Stimulated activated naive CD8-positive, alpha-beta T cell treated with anti-CD3 and anti-CD28 coated beads, Interleukin-15, amount 100 ng/mL, for 72 hours (primary cell): ENCODE results near the gene PHLDB1.
"Not testable (repeated sequence)": the region's sequence is repeated elsewhere in the genome, so short reads cannot be mapped to it uniquely, and the experiment has no call there.

Experiments used
- ATAC-seq: fragments of 150-1000 bp; cut with Tn5 transposase; 2 replicates; pipeline ENCODE4 v1.10.0; 2021; ENCODE audit warnings: mild to moderate bottlenecking, moderate library complexity
- DNase-seq, 2 donors: peaks; one replicate each; pipeline ENCODE4 v3.0.0; 2021 to 2022
- H3K27ac Mint-ChIP-seq, 2 donors: one replicate each; pipeline ENCODE4 v1.8.0; 2022; ENCODE audit warnings: mild to moderate bottlenecking in 2 of 2, mixed read lengths in 2 of 2, moderate library complexity in 2 of 2
- H3K27me3 Mint-ChIP-seq: one replicate; pipeline ENCODE4 v1.8.0; 2022; ENCODE audit warnings: mixed read lengths
- H3K4me1 Mint-ChIP-seq: one replicate; pipeline ENCODE4 v1.8.0; 2022; ENCODE audit warnings: mild to moderate bottlenecking, mixed read lengths
- H3K4me3 Mint-ChIP-seq, 2 donors: one replicate each; pipeline ENCODE4 v1.8.0; 2022; ENCODE audit warnings: mild to moderate bottlenecking in 2 of 2, mixed read lengths in 2 of 2, moderate library complexity in 1 of 2
- H3K9me3 Mint-ChIP-seq, 2 donors: one replicate each; pipeline ENCODE4 v1.8.0; 2022; ENCODE audit warnings: mixed read lengths in 2 of 2

PHLDB1 gene

GRCh38 chr11:118596224-118597146 is 10.9 kb upstream of the PHLDB1 start:
- no peak for ATAC-seq
- H3K27me3 Mint-ChIP-seq: no peaks in the 10 kb centered on the region
- H3K27ac Mint-ChIP-seq: no peak overlapping the region
- peaks cover 18% of the 10 kb centered on the region for H3K4me1 Mint-ChIP-seq
- H3K9me3 Mint-ChIP-seq: no peaks in the 10 kb centered on the region
- H3K4me3 Mint-ChIP-seq: no peak overlapping the region
- DNase-seq: no peak

- ATAC-seq (no peak), DNase-seq (no peak)
- no peaks in the 10 kb centered on the region for H3K9me3 Mint-ChIP-seq
- no peak overlapping the region for H3K27ac Mint-ChIP-seq
- H3K4me3 Mint-ChIP-seq: no peak overlapping the region
- no peaks in the 10 kb centered on the region for H3K27me3 Mint-ChIP-seq
- peaks cover 18% of the 10 kb centered on the region for H3K4me1 Mint-ChIP-seq
Observed at GRCh38 chr11:118597556-118597955, 9.9 kb upstream of the PHLDB1 start.

- H3K4me1 Mint-ChIP-seq: peaks cover 6% of the 10 kb centered on the region
- H3K9me3 Mint-ChIP-seq: no peaks in the 10 kb centered on the region
- no peak for ATAC-seq
- no peak overlapping the region for H3K4me3 Mint-ChIP-seq
- H3K27ac Mint-ChIP-seq: no peak overlapping the region
- no peak for DNase-seq
- no peaks in the 10 kb centered on the region for H3K27me3 Mint-ChIP-seq
Observed at GRCh38 chr11:118602331-118602730, 5.1 kb upstream of the PHLDB1 start.

GRCh38 chr11:118603709-118604108 is 3.7 kb upstream of the PHLDB1 start:
- H3K27me3 Mint-ChIP-seq, H3K9me3 Mint-ChIP-seq, H3K27ac Mint-ChIP-seq, H3K4me3 Mint-ChIP-seq, DNase-seq, ATAC-seq: not testable (repeated sequence)
- peaks cover 10% of the 10 kb centered on the region for H3K4me1 Mint-ChIP-seq

GRCh38 chr11:118604566-118604965 is 2.8 kb upstream of the PHLDB1 start:
- DNase-seq (no peak), ATAC-seq (no peak)
- Mint-ChIP-seq H3K4me1 (peaks cover 19% of the 10 kb centered on the region), H3K4me3 (no peak overlapping the region), H3K27me3 (peaks cover 12% of the 10 kb centered on the region), H3K9me3 (no peaks in the 10 kb centered on the region), H3K27ac (no peak overlapping the region)

- no peaks in the 10 kb centered on the region for H3K9me3 Mint-ChIP-seq
- peaks cover 26% of the 10 kb centered on the region for H3K4me1 Mint-ChIP-seq
- H3K27me3 Mint-ChIP-seq: peaks cover 19% of the 10 kb centered on the region
- no peak for ATAC-seq
- no peak overlapping the region for H3K4me3 Mint-ChIP-seq
- no peak overlapping the region for H3K27ac Mint-ChIP-seq
- no peak for DNase-seq
Observed at GRCh38 chr11:118605116-118605867, 2.1 kb upstream of the PHLDB1 start.

- no peaks in the 10 kb centered on the region for H3K9me3 Mint-ChIP-seq
- ATAC-seq (no peak), DNase-seq (no peak)
- peaks cover 19% of the 10 kb centered on the region for H3K27me3 Mint-ChIP-seq
- peaks cover 32% of the 10 kb centered on the region for H3K4me1 Mint-ChIP-seq
- H3K27ac Mint-ChIP-seq: peak overlapping the region; percentile 77 to 84
- H3K4me3 Mint-ChIP-seq: peak overlapping the region; percentile 44 to 67
Observed at GRCh38 chr11:118606157-118606843, 1.1 kb upstream of the PHLDB1 start.

- Mint-ChIP-seq H3K4me1 (peaks cover 34% of the 10 kb centered on the region), H3K27me3 (peaks cover 19% of the 10 kb centered on the region), H3K4me3 (peak overlapping the region; percentile 44 to 67), H3K27ac (peak overlapping the region in 1 of 2 donors; percentile 84), H3K9me3 (no peaks in the 10 kb centered on the region)
- DNase-seq (no peak), ATAC-seq (no peak)
Observed at GRCh38 chr11:118606844-118607228, 579 bp upstream of the PHLDB1 start.

GRCh38 chr11:118608360-118609227 is 1.2 kb downstream of the PHLDB1 start:
- H3K4me3 Mint-ChIP-seq: peak overlapping the region; percentile 80 to 81
- peak overlapping the region; percentile 55 to 88 for H3K27ac Mint-ChIP-seq
- peak; percentile 64 for ATAC-seq
- DNase-seq: peak; percentile 62 to 72
- no peaks in the 10 kb centered on the region for H3K9me3 Mint-ChIP-seq
- peaks cover 25% of the 10 kb centered on the region for H3K27me3 Mint-ChIP-seq
- peaks cover 34% of the 10 kb centered on the region for H3K4me1 Mint-ChIP-seq

GRCh38 chr11:118609380-118610224 is 2.2 kb downstream of the PHLDB1 start:
- DNase-seq (peak; percentile 43 to 47), ATAC-seq (peak; percentile 23)
- H3K4me1 Mint-ChIP-seq: peaks cover 34% of the 10 kb centered on the region
- H3K9me3 Mint-ChIP-seq: no peaks in the 10 kb centered on the region
- peak overlapping the region; percentile 80 to 81 for H3K4me3 Mint-ChIP-seq
- H3K27ac Mint-ChIP-seq: peak overlapping the region; percentile 84 to 90
- H3K27me3 Mint-ChIP-seq: peaks cover 25% of the 10 kb centered on the region

- peak overlapping the region; percentile 80 to 81 for H3K4me3 Mint-ChIP-seq
- peaks cover 34% of the 10 kb centered on the region for H3K4me1 Mint-ChIP-seq
- peaks cover 25% of the 10 kb centered on the region for H3K27me3 Mint-ChIP-seq
- no peaks in the 10 kb centered on the region for H3K9me3 Mint-ChIP-seq
- DNase-seq (peak in 1 of 2 donors; percentile 37), ATAC-seq (peak; percentile 2)
- peak overlapping the region; percentile 84 to 90 for H3K27ac Mint-ChIP-seq
Observed at GRCh38 chr11:118610225-118610772, 2.9 kb downstream of the PHLDB1 start.

GRCh38 chr11:118610773-118611432 is 3.5 kb downstream of the PHLDB1 start:
- Mint-ChIP-seq H3K4me1 (peaks cover 34% of the 10 kb centered on the region), H3K27me3 (peaks cover 25% of the 10 kb centered on the region), H3K4me3 (peak overlapping the region; percentile 60 to 80)

GRCh38 chr11:118611433-118611795 is 4.0 kb downstream of the PHLDB1 start:
- not testable (repeated sequence) for ATAC-seq, H3K9me3 Mint-ChIP-seq, DNase-seq
- Mint-ChIP-seq H3K4me1 (peaks cover 34% of the 10 kb centered on the region), H3K4me3 (peak overlapping the region; percentile 47 to 60), H3K27me3 (peaks cover 25% of the 10 kb centered on the region), H3K27ac (peak overlapping the region in 1 of 2 donors; percentile 6)

More at GRCh38 chr11:118610773-118611432, 3.5 kb downstream of the PHLDB1 start:
- H3K9me3 Mint-ChIP-seq: no peaks in the 10 kb centered on the region
- DNase-seq (peak; percentile 89), ATAC-seq (peak; percentile 75)
- H3K27ac Mint-ChIP-seq: peak overlapping the region in 1 of 2 donors; percentile 6
